ENCODE results near the gene PAQR4. TPM values are rescaled to one million over a fixed set of nuclear protein-coding genes. Genes with fewer than 3 reads are reported as not detected.

The PAQR4 gene
- total and polyA plus RNA-seq, 10 of the 15 experiments (the other 5 are each of a cell fraction or from before 2014, with no cell fraction given) = 0.39 to 31.8 (median 13.5) TPM

DNA sequence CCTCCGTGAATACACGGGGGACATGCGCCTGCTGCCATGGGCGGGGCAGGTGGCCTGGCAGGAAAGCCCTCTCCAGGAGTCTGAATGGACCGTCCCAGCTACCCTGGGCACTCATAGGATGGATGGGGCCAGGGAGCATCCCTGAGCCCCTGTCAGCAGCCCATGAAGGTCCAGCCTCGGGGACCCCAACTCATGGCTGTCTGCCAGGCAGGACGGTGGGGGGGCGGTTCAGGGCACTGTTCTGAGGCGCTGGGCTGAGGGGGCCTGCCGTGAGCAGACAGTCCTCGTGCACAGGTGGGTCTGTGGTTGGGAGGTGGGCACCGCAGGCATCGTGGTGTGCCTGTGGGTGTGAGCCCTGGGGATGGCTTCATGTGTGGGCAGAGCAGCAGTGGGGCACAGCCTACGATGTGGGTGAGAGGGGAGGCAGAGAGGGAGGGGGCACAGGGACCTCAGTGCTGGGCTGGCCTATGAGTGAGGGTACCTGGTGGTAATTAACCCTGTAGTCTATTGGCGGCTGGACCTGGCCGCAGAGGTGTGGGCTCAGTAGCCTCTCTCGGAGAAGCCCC, 17.6 kb downstream of the PAQR4 start:
- 29% methylated on average over 17 of the region's 17 CpGs for WGBS (ENCODE audit: insufficient coverage, insufficient replicate concordance, low lambda C conversion rate, missing lambda C conversion rate)
- RAD21 ChIA-PET (ENCODE audit: unreplicated experiment) = no interaction called here

DNA sequence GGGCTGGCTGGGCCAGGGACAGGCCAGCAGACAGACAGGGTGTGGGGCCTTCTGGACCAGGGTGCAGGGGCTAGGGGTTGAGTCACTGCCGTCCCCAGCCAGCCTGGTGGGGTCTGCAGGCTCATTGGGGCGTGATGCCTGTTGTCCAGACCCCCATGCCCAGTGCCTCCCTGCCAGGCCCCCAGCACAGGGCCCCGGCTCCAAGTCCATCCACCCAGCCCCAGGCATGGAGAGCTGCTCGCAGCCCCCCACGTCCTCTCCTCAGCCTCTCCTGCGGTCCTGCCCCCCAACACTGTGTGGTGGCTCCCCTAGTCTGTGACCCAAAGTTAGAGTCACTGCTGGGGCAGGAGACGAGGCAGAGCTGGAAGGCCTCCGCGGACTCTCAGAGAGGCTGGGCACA, 18.1 kb downstream of the PAQR4 start:
- no peaks in the 10 kb centered on the region for H3K36me3 ChIP-seq (ENCODE audit: control insufficient read depth in 2 of 2, insufficient read depth in 2 of 2, low read length in 1 of 2)
- H3K79me2 ChIP-seq (ENCODE audit: control insufficient read depth, insufficient read depth, low read length) = no peaks in the 10 kb centered on the region
- ChIA-PET POLR2A (no interaction called here), RAD21 (ENCODE audit: unreplicated experiment) (no interaction called here), SMC1A (ENCODE audit: uncharacterized antibody, unreplicated experiment) (no interaction called here), CTCF (no interaction called here)
- H3K9ac ChIP-seq (ENCODE audit: control insufficient read depth, insufficient read depth, low read length) = no peak overlapping the region
- H3K4me3 ChIP-seq = no peak overlapping the region
- intact Hi-C loops (cut with micrococcal nuclease; ENCODE audit: unreplicated experiment) = no loop called here
- ATAC-seq = no peak
- no peak for DNase-seq (ENCODE audit: low read depth, low spot score)
- WGBS (ENCODE audit: insufficient coverage, insufficient replicate concordance, low lambda C conversion rate, missing lambda C conversion rate) = 33% methylated on average over 9 of the region's 9 CpGs
- no peak for FAIRE-seq
- no peaks in the 10 kb centered on the region for H4K20me1 ChIP-seq (ENCODE audit: control insufficient read depth, insufficient read depth)
- H3K9me3 ChIP-seq (replicated peaks; ENCODE audit: control insufficient read depth, insufficient read depth, low read length) = no peaks in the 10 kb centered on the region
- no TSS peak for BruUV-seq (replicated peaks)
- TF ChIP-seq, protein P1, sequence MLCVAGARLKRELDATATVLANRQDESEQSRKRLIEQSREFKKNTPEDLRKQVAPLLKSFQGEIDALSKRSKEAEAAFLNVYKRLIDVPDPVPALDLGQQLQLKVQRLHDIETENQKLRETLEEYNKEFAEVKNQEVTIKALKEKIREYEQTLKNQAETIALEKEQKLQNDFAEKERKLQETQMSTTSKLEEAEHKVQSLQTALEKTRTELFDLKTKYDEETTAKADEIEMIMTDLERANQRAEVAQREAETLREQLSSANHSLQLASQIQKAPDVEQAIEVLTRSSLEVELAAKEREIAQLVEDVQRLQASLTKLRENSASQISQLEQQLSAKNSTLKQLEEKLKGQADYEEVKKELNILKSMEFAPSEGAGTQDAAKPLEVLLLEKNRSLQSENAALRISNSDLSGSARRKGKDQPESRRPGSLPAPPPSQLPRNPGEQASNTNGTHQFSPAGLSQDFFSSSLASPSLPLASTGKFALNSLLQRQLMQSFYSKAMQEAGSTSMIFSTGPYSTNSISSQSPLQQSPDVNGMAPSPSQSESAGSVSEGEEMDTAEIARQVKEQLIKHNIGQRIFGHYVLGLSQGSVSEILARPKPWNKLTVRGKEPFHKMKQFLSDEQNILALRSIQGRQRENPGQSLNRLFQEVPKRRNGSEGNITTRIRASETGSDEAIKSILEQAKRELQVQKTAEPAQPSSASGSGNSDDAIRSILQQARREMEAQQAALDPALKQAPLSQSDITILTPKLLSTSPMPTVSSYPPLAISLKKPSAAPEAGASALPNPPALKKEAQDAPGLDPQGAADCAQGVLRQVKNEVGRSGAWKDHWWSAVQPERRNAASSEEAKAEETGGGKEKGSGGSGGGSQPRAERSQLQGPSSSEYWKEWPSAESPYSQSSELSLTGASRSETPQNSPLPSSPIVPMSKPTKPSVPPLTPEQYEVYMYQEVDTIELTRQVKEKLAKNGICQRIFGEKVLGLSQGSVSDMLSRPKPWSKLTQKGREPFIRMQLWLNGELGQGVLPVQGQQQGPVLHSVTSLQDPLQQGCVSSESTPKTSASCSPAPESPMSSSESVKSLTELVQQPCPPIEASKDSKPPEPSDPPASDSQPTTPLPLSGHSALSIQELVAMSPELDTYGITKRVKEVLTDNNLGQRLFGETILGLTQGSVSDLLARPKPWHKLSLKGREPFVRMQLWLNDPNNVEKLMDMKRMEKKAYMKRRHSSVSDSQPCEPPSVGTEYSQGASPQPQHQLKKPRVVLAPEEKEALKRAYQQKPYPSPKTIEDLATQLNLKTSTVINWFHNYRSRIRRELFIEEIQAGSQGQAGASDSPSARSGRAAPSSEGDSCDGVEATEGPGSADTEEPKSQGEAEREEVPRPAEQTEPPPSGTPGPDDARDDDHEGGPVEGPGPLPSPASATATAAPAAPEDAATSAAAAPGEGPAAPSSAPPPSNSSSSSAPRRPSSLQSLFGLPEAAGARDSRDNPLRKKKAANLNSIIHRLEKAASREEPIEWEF (IDR thresholded peaks at IDR 0.05; ENCODE audit: insufficient replicate concordance, low read depth, low read length) = no peak
- TF ChIP-seq TCF12 (IDR thresholded peaks at IDR 0.05; ENCODE audit: low read depth, low read length) (no peak), CHD4 (IDR thresholded peaks at IDR 0.05) (no peak), DPF2 (IDR thresholded peaks at IDR 0.05) (no peak), HDAC2 (IDR thresholded peaks at IDR 0.05) (no peak)
- H3K4me2 ChIP-seq (ENCODE audit: control insufficient read depth, insufficient read depth) = no peak overlapping the region
- peaks cover 2 to 4% of the 10 kb centered on the region in 2 experiments; a peak in 1 of 4 replicates for H3K27me3 ChIP-seq (replicated peaks in 1 of 2; ENCODE audit: control insufficient read depth in 2 of 2, insufficient read depth in 2 of 2, low read length in 1 of 2)
- no peaks in the 10 kb centered on the region for H3K4me1 ChIP-seq (ENCODE audit: control insufficient read depth, insufficient read depth, low read length)
- in situ Hi-C loops (cut with MboI) = no loop called here
- no peak overlapping the region for H3K27ac ChIP-seq (ENCODE audit: control insufficient read depth, insufficient read depth)
- no peak overlapping the region for H2AFZ ChIP-seq (ENCODE audit: control insufficient read depth, low read depth, low read length)

More for the DNA sequence above, 17.6 kb downstream of the PAQR4 start:
- in situ Hi-C loops (cut with MboI) (no loop called here), intact Hi-C loops (cut with micrococcal nuclease; ENCODE audit: unreplicated experiment) (no loop called here)
- no peaks in the 10 kb centered on the region for H3K9me3 ChIP-seq (replicated peaks; ENCODE audit: control insufficient read depth, insufficient read depth, low read length)
- H3K79me2 ChIP-seq (ENCODE audit: control insufficient read depth, insufficient read depth, low read length) = no peaks in the 10 kb centered on the region
- no peak overlapping the region for H3K4me2 ChIP-seq (ENCODE audit: control insufficient read depth, insufficient read depth)
- no peak overlapping the region for H3K27ac ChIP-seq (ENCODE audit: control insufficient read depth, insufficient read depth)
- SMC1A ChIA-PET (ENCODE audit: uncharacterized antibody, unreplicated experiment) = no interaction called here
- H2AFZ ChIP-seq (ENCODE audit: control insufficient read depth, low read depth, low read length) = no peak overlapping the region
- POLR2A ChIA-PET = no interaction called here
- no peaks in the 10 kb centered on the region for H3K36me3 ChIP-seq (ENCODE audit: control insufficient read depth in 2 of 2, insufficient read depth in 2 of 2, low read length in 1 of 2)
- no peaks in the 10 kb centered on the region for H3K4me1 ChIP-seq (ENCODE audit: control insufficient read depth, insufficient read depth, low read length)
- no peak for FAIRE-seq
- H3K9ac ChIP-seq (ENCODE audit: control insufficient read depth, insufficient read depth, low read length) = no peak overlapping the region
- CTCF ChIA-PET = interaction anchor here (1.0 kb wide), 1 partner anchor 60 kb away, joined by 3 read pairs; no protein-coding TSS in a partner anchor
- peaks cover 2 to 4% of the 10 kb centered on the region in 2 experiments; a peak in 1 of 4 replicates for H3K27me3 ChIP-seq (replicated peaks in 1 of 2; ENCODE audit: control insufficient read depth in 2 of 2, insufficient read depth in 2 of 2, low read length in 1 of 2)
- TF ChIP-seq KAT2A (conservative IDR thresholded peaks at IDR 0.05; ENCODE audit: control insufficient read depth, low read depth, low read length) (no peak), EGR1 (IDR thresholded peaks at IDR 0.05; ENCODE audit: borderline replicate concordance in 1 of 2, low read depth in 2 of 2, low read length in 2 of 2) (no peak), GABPA (IDR thresholded peaks at IDR 0.05; ENCODE audit: low read depth) (no peak), HDGF (IDR thresholded peaks at IDR 0.05) (no peak), POLR2AphosphoS2 (IDR thresholded peaks at IDR 0.05; ENCODE audit: low read depth, low read length) (no peak)
- H4K20me1 ChIP-seq (ENCODE audit: control insufficient read depth, insufficient read depth) = no peaks in the 10 kb centered on the region
- DNase-seq (ENCODE audit: low read depth, low spot score) = no peak
- no TSS peak for BruUV-seq (replicated peaks)
- no peak for ATAC-seq
- no peak overlapping the region for H3K4me3 ChIP-seq
